GM18909 (cell line): ENCODE measurements around the gene TMEM272.

Source experiments
- ATAC-seq: cut with Tn5 transposase; IDR thresholded peaks from one replicate; pipeline ENCODE4 v1.9.1; 2021; ENCODE audit warnings: mild to moderate bottlenecking; ENCODE audit not compliant: unreplicated experiment, poor library complexity

TMEM272 gene

GRCh38 chr13:51785712-51786424 lies 59.1 kb downstream of the TMEM272 start:
- ATAC-seq = no peak

GRCh38 chr13:51784097-51784496 lies 60.9 kb downstream of the TMEM272 start:
- ATAC-seq = no peak

GRCh38 chr13:51783428-51784094 lies 61.4 kb downstream of the TMEM272 start:
- ATAC-seq = no peak

GRCh38 chr13:51782026-51782710 lies 62.8 kb downstream of the TMEM272 start:
- no peak for ATAC-seq

- peak; percentile 72 for ATAC-seq
Measured at GRCh38 chr13:51781246-51782022, 63.5 kb downstream of the TMEM272 start.

GRCh38 chr13:51780099-51780498 lies 64.9 kb downstream of the TMEM272 start:
- ATAC-seq = no peak

GRCh38 chr13:51778392-51778791 lies 66.6 kb downstream of the TMEM272 start:
- ATAC-seq = no peak

GRCh38 chr13:51777921-51778320 lies 67.1 kb downstream of the TMEM272 start:
- no peak for ATAC-seq

GRCh38 chr13:51776179-51776578 lies 68.8 kb downstream of the TMEM272 start:
- ATAC-seq = no peak

GRCh38 chr13:51773515-51773914 lies 71.5 kb downstream of the TMEM272 start:
- ATAC-seq = no peak

- no peak for ATAC-seq
Measured at GRCh38 chr13:51772781-51773180, 72.2 kb downstream of the TMEM272 start.

GRCh38 chr13:51772105-51772455 lies 72.9 kb downstream of the TMEM272 start:
- no peak for ATAC-seq

- no peak for ATAC-seq
Measured at GRCh38 chr13:51771418-51772104, 73.4 kb downstream of the TMEM272 start.

- ATAC-seq = no peak
Measured at GRCh38 chr13:51770681-51771417, 74.1 kb downstream of the TMEM272 start.

GRCh38 chr13:51770160-51770559 lies 74.8 kb downstream of the TMEM272 start:
- no peak for ATAC-seq

- ATAC-seq = no peak
Measured at GRCh38 chr13:51769455-51770127, 75.4 kb downstream of the TMEM272 start.

- ATAC-seq = no peak
Measured at GRCh38 chr13:51768976-51769375, 76.0 kb downstream of the TMEM272 start.

- ATAC-seq = no peak
Measured at GRCh38 chr13:51768378-51768921, 76.5 kb downstream of the TMEM272 start.

GRCh38 chr13:51767100-51767499 lies 77.9 kb downstream of the TMEM272 start:
- no peak for ATAC-seq
